ENCODE data around the gene SPIN1.
"Not testable (repeated sequence)": the region's sequence is repeated elsewhere in the genome, so short reads cannot be mapped to it uniquely, and the experiment has no call there.

SPIN1 gene

DNA sequence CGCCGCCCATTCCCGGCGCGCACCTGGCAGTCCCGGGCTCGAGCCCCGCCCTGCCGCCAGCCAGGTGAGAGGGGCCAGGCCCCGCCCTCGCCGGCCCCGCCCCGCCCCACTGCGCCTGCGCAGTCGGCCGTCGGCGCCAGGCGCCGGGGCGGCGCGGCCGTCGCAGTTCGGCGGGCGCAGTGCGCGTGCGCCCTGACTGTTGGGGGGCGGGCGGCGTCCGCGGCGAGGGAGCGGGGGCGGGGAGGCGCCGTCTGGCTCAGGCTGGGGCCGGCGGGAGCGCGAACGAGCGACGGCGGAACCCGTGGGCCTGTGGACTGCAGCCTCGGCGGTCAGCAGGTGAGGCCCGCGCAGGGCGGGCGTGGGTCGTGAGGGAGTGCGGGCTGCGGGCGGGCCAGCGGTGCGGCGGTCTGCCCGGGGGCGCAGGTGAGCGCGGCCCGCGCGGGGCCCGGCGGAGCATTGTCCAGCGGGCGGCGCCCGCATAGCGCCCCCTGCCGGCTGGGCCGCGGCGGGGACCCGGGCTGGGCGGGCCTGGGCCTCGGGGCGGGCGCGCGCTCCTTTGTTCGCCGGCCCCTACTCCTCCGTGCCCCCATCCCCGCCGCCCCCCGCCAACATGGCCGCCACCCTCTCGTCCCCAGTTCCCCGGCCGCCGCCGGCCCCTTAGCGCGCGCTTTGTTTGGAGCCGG, at the start of gene SPIN1:
Gene SPIN1, plus strand, starts transcription at position 242 of the 683 bp plus-strand sequence. CDS start 38,096 bp downstream, outside the sequence.
- peak; percentile 55 for DNase-seq (ENCODE audit: low read depth)
- TF ChIP-seq, protein P1, sequence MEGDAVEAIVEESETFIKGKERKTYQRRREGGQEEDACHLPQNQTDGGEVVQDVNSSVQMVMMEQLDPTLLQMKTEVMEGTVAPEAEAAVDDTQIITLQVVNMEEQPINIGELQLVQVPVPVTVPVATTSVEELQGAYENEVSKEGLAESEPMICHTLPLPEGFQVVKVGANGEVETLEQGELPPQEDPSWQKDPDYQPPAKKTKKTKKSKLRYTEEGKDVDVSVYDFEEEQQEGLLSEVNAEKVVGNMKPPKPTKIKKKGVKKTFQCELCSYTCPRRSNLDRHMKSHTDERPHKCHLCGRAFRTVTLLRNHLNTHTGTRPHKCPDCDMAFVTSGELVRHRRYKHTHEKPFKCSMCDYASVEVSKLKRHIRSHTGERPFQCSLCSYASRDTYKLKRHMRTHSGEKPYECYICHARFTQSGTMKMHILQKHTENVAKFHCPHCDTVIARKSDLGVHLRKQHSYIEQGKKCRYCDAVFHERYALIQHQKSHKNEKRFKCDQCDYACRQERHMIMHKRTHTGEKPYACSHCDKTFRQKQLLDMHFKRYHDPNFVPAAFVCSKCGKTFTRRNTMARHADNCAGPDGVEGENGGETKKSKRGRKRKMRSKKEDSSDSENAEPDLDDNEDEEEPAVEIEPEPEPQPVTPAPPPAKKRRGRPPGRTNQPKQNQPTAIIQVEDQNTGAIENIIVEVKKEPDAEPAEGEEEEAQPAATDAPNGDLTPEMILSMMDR (conservative IDR thresholded peaks at IDR 0.05; ENCODE audit: control insufficient read depth, insufficient read depth, low read depth, low read length): no peak
- peak within 1 kb of the TSS; percentile 74 for H3K4me3 ChIP-seq (ENCODE audit: control insufficient read depth, low read depth, low read length)

DNA sequence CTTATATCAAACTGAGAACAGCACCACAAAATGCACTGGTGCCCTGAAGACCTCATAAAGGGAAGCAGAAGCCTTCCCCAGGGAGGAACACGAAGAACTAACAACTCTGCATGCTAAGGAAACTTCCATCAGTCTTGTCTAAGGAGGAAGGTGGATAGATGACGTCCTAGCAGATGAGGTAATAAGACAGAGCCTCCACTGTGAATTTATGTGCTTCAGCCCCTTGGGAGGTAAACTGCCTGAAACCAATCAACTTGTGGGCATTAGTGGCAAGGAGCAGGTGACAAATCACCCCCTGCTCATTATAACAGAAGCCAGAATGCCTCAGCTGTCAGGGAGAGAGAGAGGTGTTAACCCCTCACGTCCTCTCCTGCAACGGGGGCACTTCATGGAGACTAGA, 48.9 kb upstream of the SPIN1 start:
- no peak overlapping the region for H3K4me3 ChIP-seq (ENCODE audit: control insufficient read depth, low read depth, low read length)
- TF ChIP-seq, protein P1 (conservative IDR thresholded peaks at IDR 0.05; ENCODE audit: control insufficient read depth, insufficient read depth, low read depth, low read length): no peak
- DNase-seq (ENCODE audit: low read depth): no peak

DNA sequence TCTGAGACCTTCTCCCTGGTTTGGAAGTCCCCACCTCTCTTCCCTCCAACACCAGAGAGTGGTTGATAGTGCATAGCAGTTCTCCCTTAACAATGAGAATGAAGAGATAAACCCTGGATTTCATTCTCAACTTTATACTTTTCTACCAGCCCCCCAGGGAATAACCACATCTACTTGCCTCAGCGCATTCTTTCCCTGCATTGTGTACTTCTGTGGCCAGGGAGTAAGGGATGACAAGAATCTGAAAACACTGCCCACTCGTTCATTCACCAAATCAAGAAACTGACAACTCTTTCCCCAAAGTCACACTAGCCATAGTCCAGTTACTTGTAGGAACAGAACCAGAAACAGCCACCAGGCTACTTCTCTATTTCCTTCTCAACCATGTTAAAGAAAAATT, 46.0 kb upstream of the SPIN1 start:
- TF ChIP-seq, protein P1 (conservative IDR thresholded peaks at IDR 0.05; ENCODE audit: control insufficient read depth, insufficient read depth, low read depth, low read length): no peak
- DNase-seq (ENCODE audit: low read depth): peak; percentile 13
- H3K4me3 ChIP-seq (ENCODE audit: control insufficient read depth, low read depth, low read length): no peak overlapping the region

DNA sequence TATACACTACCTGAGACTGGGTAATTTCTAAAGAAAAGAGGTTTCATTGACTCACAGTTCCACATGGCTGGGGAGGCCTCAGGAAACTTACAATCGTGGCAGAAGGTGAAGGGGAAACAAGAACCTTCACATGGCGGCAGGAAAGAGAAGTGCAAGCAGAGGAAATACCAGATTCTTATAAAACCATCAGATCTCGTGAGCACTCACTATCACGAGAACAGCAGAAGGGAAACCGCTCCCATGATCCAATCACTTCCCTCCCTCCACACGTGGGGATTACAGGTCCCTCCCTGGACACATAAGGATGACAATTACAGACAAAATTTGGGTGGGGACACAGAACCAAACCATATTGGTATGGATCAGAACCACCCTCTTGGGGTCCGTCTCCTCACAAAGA, 44.2 kb upstream of the SPIN1 start:
- TF ChIP-seq, protein P1 (conservative IDR thresholded peaks at IDR 0.05; ENCODE audit: control insufficient read depth, insufficient read depth, low read depth, low read length): no peak
- no peak for DNase-seq (ENCODE audit: low read depth)

DNA sequence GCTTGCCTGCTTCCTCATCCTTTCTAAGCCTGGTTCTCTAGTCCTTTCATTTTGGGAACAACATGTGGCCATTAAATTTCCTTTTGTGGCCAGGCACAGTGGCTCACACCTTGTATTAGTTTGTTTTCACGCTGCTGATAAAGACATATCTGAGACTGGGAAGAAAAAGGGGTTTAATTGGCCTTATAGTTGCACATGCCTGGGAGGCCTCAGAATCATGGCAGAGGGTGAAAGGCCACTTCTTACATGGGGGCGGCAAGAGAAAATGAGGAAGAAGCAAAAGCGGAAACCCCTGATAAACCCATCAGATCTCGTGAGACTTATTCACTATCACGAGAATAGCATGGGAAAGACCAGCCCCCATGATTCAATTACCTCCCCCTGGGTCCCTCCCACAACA, 37.9 kb upstream of the SPIN1 start:
- DNase-seq (ENCODE audit: low read depth); H3K4me3 ChIP-seq (ENCODE audit: control insufficient read depth, low read depth, low read length): not testable (repeated sequence)

More for the DNA sequence above, 44.2 kb upstream of the SPIN1 start:
- H3K4me3 ChIP-seq (ENCODE audit: control insufficient read depth, low read depth, low read length): no peak overlapping the region

DNA sequence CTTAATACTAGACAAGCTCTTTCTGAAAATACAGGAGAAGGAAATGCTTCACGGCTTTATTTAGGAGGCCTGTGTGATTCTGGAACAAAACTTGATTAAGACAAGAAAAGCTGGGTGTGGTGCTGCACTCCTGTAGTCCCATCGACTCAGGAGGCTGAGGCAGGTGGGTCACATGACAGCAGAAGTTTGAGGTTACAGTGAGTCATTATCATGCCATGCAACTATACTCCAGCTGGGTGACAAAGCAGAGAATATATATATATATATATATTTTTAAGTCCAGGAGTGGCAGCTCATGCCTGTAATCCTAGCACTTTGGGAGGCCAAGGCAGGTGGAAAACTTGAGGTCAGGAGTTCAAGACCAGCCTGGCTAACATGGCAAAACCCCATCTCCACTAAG, 33.1 kb upstream of the SPIN1 start:
- H3K4me3 ChIP-seq (ENCODE audit: control insufficient read depth, low read depth, low read length): no peak overlapping the region
- TF ChIP-seq, protein P1 (conservative IDR thresholded peaks at IDR 0.05; ENCODE audit: control insufficient read depth, insufficient read depth, low read depth, low read length): no peak
- peak; percentile 32 for DNase-seq (ENCODE audit: low read depth)

DNA sequence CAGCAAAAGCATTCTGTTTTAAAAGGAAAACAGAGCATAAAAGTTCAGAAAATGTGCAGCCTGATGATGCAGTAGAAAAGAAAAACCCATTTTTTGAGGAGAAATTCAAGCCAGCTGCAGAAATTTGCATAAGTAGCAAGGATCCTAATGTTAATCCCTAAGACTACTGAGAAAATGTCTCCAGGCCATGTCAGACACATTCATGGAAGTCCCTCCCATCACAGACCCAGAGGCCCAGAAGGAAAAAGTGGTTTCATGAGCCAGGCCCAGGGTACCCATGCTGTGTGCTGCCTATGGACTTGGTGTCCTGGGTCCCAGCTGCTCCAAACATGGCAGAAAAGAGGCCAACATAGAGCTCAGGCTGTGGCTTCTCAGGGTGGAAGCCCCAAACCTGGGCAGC, 31.0 kb upstream of the SPIN1 start:
- not testable (repeated sequence) for H3K4me3 ChIP-seq (ENCODE audit: control insufficient read depth, low read depth, low read length); DNase-seq (ENCODE audit: low read depth)

DNA sequence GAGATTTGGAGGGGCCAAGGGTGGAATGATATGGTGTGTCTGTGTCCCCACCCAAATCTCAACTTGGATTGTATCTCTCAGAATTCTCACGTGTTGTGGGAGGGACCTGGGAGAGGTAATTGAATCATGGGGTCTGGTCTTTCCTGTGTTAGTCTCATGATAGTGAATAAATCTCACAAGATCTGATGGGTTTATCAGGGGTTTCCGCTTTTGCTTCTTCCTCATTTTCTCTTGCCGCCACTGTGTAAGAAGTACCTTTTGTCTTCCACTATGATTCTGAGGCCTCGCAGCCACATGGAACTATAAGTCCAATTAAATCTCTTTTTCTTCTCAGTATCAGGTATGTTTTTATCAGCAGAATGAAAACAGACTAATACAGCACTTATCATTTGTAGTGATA, 29.5 kb upstream of the SPIN1 start:
- DNase-seq (ENCODE audit: low read depth): no peak
- no peak overlapping the region for H3K4me3 ChIP-seq (ENCODE audit: control insufficient read depth, low read depth, low read length)
- TF ChIP-seq, protein P1 (conservative IDR thresholded peaks at IDR 0.05; ENCODE audit: control insufficient read depth, insufficient read depth, low read depth, low read length): no peak

Measured in fibroblast of mammary gland (primary cell).